Panc1 (cell line): ENCODE data around the gene TF. TPM values are rescaled to one million over a fixed set of nuclear protein-coding genes. Genes with fewer than 3 reads are reported as not detected.

Source experiments
- ATAC-seq: fragments of 200-7000 bp; cut with Tn5 transposase; 2 replicates; pipeline ENCODE4 v1.9.1; 2020; ENCODE audit warnings: mild to moderate bottlenecking, moderate library complexity
- BruUV-seq: library from RNA; stranded (reverse); fragments of 400-500 nt; replicated peaks from 2 replicates; lab custom pipeline; 2021; lab: Mats Ljungman, UMichigan
- CTCF ChIA-PET: fragments of 300-600 bp; sonication (Branson Sonifier 250); formaldehyde crosslinking; loops from one replicate; lab custom pipeline; 2022; ENCODE audit warnings: antibody characterized with exemption; lab: Charles Lee
- POLR2A ChIA-PET: fragments of 300-600 bp; sonication (Branson Sonifier 250); formaldehyde crosslinking; loops from one replicate; lab custom pipeline; 2022; ENCODE audit warnings: antibody characterized with exemption; lab: Charles Lee
- DNase-seq: peaks from one replicate; pipeline ENCODE4 v3.0.0-alpha.2; 2010; ENCODE audit warnings: low read depth, low spot score
- H3K27ac ChIP-seq: 2 replicates; pipeline ENCODE4 v1.5.1; 2011; ENCODE audit warnings: mild to moderate bottlenecking, low read length, inconsistent platforms
- H3K27me3 ChIP-seq: fragments of 200-500 bp; sonication (Bioruptor generic); 2 replicates; pipeline ENCODE4 v1.6.0; 2014; ENCODE audit warnings: low read length, inconsistent platforms; ENCODE audit not compliant: control insufficient read depth, insufficient read depth
- H3K36me3 ChIP-seq: fragments of 200-500 bp; sonication (Bioruptor generic); 2 replicates; pipeline ENCODE4 v1.5.1; 2014; ENCODE audit warnings: inconsistent platforms, mild to moderate bottlenecking, low read length, moderate library complexity; ENCODE audit not compliant: control insufficient read depth, insufficient read depth
- H3K4me1 ChIP-seq: 2 replicates; pipeline ENCODE4 v1.5.1; 2011; ENCODE audit warnings: inconsistent platforms, mild to moderate bottlenecking, low read length, moderate library complexity; ENCODE audit not compliant: control insufficient read depth, insufficient read depth
- H3K4me3 ChIP-seq, 2 experiments: 2 replicates each; pipeline ENCODE4 v1.5.1; 2011 to 2012; ENCODE audit warnings: low read depth in 2 of 2, low read length in 2 of 2, mild to moderate bottlenecking in 2 of 2, inconsistent platforms in 1 of 2, moderate library complexity in 1 of 2
- H3K9me3 ChIP-seq: fragments of 200-500 bp; sonication (Bioruptor generic); 2 replicates; pipeline ENCODE4 v1.5.1; 2014; ENCODE audit warnings: low read depth, mild to moderate bottlenecking, inconsistent platforms, low read length, moderate library complexity; ENCODE audit not compliant: control insufficient read depth, insufficient read depth
- CTCF ChIP-seq: fragments of 450-650 bp; IDR thresholded peaks from 2 replicates; pipeline ENCODE4 v1.5.1; 2017; ENCODE audit warnings: mild to moderate bottlenecking
- POLR2AphosphoS5 ChIP-seq: IDR thresholded peaks from 2 replicates; pipeline ENCODE4 v1.6.1; 2012; ENCODE audit warnings: mild to moderate bottlenecking, low read depth, low read length, moderate library complexity
- REST ChIP-seq, 2 experiments: IDR thresholded peaks; 2 replicates each; pipeline ENCODE4 v1.6.1; 2011 to 2012; ENCODE audit warnings: low read depth in 2 of 2, control low read depth in 1 of 2, low read length in 1 of 2, mild to moderate bottlenecking in 1 of 2, moderate library complexity in 1 of 2; ENCODE audit not compliant: insufficient read depth in 1 of 2
- SIN3A ChIP-seq: IDR thresholded peaks from 2 replicates; pipeline ENCODE4 v1.6.1; 2012; ENCODE audit warnings: low read depth, mild to moderate bottlenecking, low read length, moderate library complexity, borderline replicate concordance; ENCODE audit not compliant: insufficient read depth
- TCF7L2 ChIP-seq: IDR thresholded peaks from 2 replicates; pipeline ENCODE4 v1.6.1; 2011; ENCODE audit warnings: mild to moderate bottlenecking, low read depth, low read length, inconsistent platforms
- in situ Hi-C: cut with HindIII; loops from 2 replicates; pipeline ENCODE4 v1.10.0; 2016; ENCODE audit warnings: low sequenced_read_pairs, low pct_unique_long_range_greater_than_20kb
- intact Hi-C: fragments of 100-400 bp; cut with micrococcal nuclease; formaldehyde crosslinking; loops from one replicate; pipeline ENCODE4 v1.10.0; 2022; ENCODE audit not compliant: unreplicated experiment
- total RNA-seq: library from RNA; stranded (reverse); gene quantifications from one replicate; pipeline ENCODE4 v1.2.1, GENCODE V29; 2021; ENCODE audit not compliant: unreplicated experiment

The TF gene
- total RNA-seq, 1 experiment from 2014 or later: 9.5 TPM

GRCh38 chr3:133765256-133765655, 19.1 kb downstream of the TF start:
- in situ Hi-C loops: no loop called here
- BruUV-seq: no TSS peak

GRCh38 chr3:133767607-133768006, 21.4 kb downstream of the TF start:
- TF ChIP-seq POLR2AphosphoS5: no peak
- no peak for TF ChIP-seq CTCF
- no peak for TF ChIP-seq REST (IDR thresholded peaks at IDR 0.05; ENCODE audit: insufficient read depth in 1 of 2, low read depth in 2 of 2, low read length in 1 of 2)
- TF ChIP-seq TCF7L2: no peak
- no peak for TF ChIP-seq SIN3A

More at GRCh38 chr3:133765256-133765655, 19.1 kb downstream of the TF start:
- TF ChIP-seq CTCF (no peak), POLR2AphosphoS5 (no peak), TCF7L2 (no peak), SIN3A (no peak), REST (IDR thresholded peaks at IDR 0.05; ENCODE audit: insufficient read depth in 1 of 2, low read depth in 2 of 2, low read length in 1 of 2) (no peak)
- Histone ChIP-seq H3K36me3 (no peaks in the 10 kb centered on the region), H3K9me3 (no peaks in the 10 kb centered on the region), H3K4me1 (no peaks in the 10 kb centered on the region), H3K27me3 (peaks cover 8% of the 10 kb centered on the region), H3K4me3 (no peak overlapping the region), H3K27ac (no peak overlapping the region)
- intact Hi-C loops: no loop called here
- POLR2A ChIA-PET: no interaction called here
- ATAC-seq (no peak), DNase-seq (no peak)
- CTCF ChIA-PET: no interaction called here

More at GRCh38 chr3:133767607-133768006, 21.4 kb downstream of the TF start:
- Histone ChIP-seq H3K27me3 (peaks cover 3% of the 10 kb centered on the region), H3K4me1 (no peaks in the 10 kb centered on the region), H3K27ac (no peak overlapping the region), H3K9me3 (no peaks in the 10 kb centered on the region), H3K4me3 (no peak overlapping the region), H3K36me3 (no peaks in the 10 kb centered on the region)
- DNase-seq: no peak
- ATAC-seq: no peak; the same call in 1 of the 2 replicates
- BruUV-seq: no TSS peak
- ChIA-PET POLR2A (no interaction called here), CTCF (no interaction called here)
- in situ Hi-C loops (no loop called here), intact Hi-C loops (no loop called here)
